ENCODE measurements around the gene C1orf35. TPM values are rescaled to one million over a fixed set of nuclear protein-coding genes. Genes with fewer than 3 reads are reported as not detected.

Gene C1orf35
- total and polyA plus RNA-seq, 2 of the 4 experiments (the other 2 are of a cell fraction) = 4.3 to 13.0 TPM

DNA sequence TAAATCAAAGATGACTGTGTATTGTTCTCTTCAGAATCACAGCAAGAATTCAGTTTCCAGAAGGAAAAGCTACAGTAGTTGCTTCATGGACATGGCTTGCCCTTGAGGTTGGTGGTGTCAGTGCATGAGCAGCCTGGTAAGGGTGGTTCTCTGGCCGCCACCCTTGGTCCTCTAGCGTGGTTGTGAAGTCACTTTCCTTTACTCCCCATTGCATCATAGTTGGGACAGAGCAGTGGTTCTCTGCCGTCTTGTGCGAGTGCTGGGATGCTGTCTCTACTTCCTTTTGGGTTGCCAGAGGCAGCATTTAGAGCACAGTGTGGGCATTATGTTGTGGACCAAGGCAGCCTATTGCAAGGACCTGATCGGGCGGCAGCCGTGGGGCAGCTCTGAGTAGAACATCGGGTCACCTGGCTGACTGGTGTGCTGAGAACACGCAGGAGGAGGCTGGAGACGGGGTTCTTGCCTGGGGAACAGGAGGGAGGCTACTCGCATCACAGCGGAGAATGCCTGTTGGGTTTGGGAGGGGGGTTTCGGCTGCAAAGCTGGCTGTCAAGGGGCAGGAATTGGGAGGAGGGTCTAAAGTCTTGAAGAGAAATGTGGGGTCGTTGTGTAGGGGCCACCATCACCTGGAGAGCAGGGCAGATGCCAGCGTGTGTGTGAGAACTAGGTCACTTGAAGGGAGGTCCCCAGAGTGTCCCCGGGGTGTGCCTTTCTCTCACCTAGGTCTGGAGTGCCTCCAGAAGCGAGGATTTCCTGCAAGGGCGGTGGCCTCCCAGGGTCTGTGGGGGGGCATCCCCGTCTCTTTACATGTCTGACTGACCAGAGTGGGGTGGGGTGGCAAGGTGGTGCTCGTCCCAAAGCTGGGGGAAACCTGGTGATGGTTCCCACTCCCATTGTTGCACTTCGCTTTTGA is 14.3 kb downstream of the C1orf35 start:
- no TSS peak for BruUV-seq (replicated peaks)
- no peak overlapping the region for H4K91ac ChIP-seq (ENCODE audit: insufficient read depth, low read depth, low read length)
- intact Hi-C loops (cut with micrococcal nuclease) (loop anchor here (10.0 kb wide), 1 partner anchor 604 kb away; no protein-coding TSS in a partner anchor), dilution Hi-C loops (cut with HindIII; ENCODE audit: low sequenced_read_pairs, unreplicated experiment) (no loop called here), in situ Hi-C loops (cut with MboI; ENCODE audit: low sequenced_read_pairs) (loop anchor here (10.0 kb wide), 1 partner anchor 324 kb away; no protein-coding TSS in a partner anchor)
- no peak overlapping the region for H3K4ac ChIP-seq (ENCODE audit: low read depth, low read length)
- H2BK20ac ChIP-seq (ENCODE audit: low read depth, low read length) = no peak overlapping the region
- TF ChIP-seq CEBPB (IDR thresholded peaks at IDR 0.05; ENCODE audit: low read depth, low read length) (peak; percentile 76), MAZ (IDR thresholded peaks at IDR 0.05; ENCODE audit: borderline replicate concordance, low read depth, low read length) (no peak)
- TF ChIP-seq, protein P1, sequence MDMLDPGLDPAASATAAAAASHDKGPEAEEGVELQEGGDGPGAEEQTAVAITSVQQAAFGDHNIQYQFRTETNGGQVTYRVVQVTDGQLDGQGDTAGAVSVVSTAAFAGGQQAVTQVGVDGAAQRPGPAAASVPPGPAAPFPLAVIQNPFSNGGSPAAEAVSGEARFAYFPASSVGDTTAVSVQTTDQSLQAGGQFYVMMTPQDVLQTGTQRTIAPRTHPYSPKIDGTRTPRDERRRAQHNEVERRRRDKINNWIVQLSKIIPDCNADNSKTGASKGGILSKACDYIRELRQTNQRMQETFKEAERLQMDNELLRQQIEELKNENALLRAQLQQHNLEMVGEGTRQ (IDR thresholded peaks at IDR 0.05; ENCODE audit: low read depth, low read length) = no peak
- H2AK5ac ChIP-seq (ENCODE audit: low read depth, low read length) = no peak overlapping the region
- H4K5ac ChIP-seq (ENCODE audit: low read depth, low read length) = no peak overlapping the region
- no peak overlapping the region for H3K9ac ChIP-seq (ENCODE audit: low read depth, low read length)
- no peak overlapping the region for H2BK15ac ChIP-seq (ENCODE audit: low read depth, low read length)
- peaks cover 39% of the 10 kb centered on the region for H3K4me1 ChIP-seq (ENCODE audit: control insufficient read depth, insufficient read depth, low read length)
- H2BK120ac ChIP-seq (ENCODE audit: low read depth, low read length) = no peak overlapping the region
- H2AK9ac ChIP-seq (replicated peaks; ENCODE audit: low read depth, low read length, poor library complexity) = no peak overlapping the region
- H3K23ac ChIP-seq (ENCODE audit: low read depth, low read length) = no peak overlapping the region
- DNase-seq (no peak), ATAC-seq (ENCODE audit: low read depth) (no peak)
- H3K4me3 ChIP-seq (ENCODE audit: insufficient read depth, low read depth, low read length) = no peak overlapping the region
- H2AFZ ChIP-seq (replicated peaks; ENCODE audit: low read length, poor library complexity) = no peak overlapping the region
- peaks cover under 1% of the 10 kb centered on the region; the same call in 1 of the 2 replicates for H3K9me3 ChIP-seq (ENCODE audit: control insufficient read depth, insufficient read depth, low read length)
- H3K9me1 ChIP-seq (ENCODE audit: insufficient read depth, low read length) = peaks cover 48% of the 10 kb centered on the region
- H3K4me2 ChIP-seq (ENCODE audit: low read depth, low read length) = no peak overlapping the region
- no peak overlapping the region for H3K27ac ChIP-seq (ENCODE audit: insufficient read depth, low read length)
- no peaks in the 10 kb centered on the region for H3K27me3 ChIP-seq (ENCODE audit: control insufficient read depth, insufficient read depth, low read length)
- H3K56ac ChIP-seq (ENCODE audit: extremely low read depth, insufficient read depth, low read length) = no peak overlapping the region
- H3K36me3 ChIP-seq (ENCODE audit: control insufficient read depth, insufficient read depth, low read length) = peaks cover 23% of the 10 kb centered on the region
- H3K18ac ChIP-seq (ENCODE audit: low read depth, low read length) = no peak overlapping the region
- peaks cover 100% of the 10 kb centered on the region for H4K20me1 ChIP-seq (ENCODE audit: insufficient read depth, low read length)
- H3K14ac ChIP-seq (replicated peaks; ENCODE audit: low read depth, low read length) = no peak overlapping the region
- ChIA-PET POLR2A (ENCODE audit: unreplicated experiment) (no interaction called here), CTCF (no interaction called here)
- no peak overlapping the region for H4K8ac ChIP-seq (ENCODE audit: low read depth in 2 of 2, low read length in 2 of 2)
- 100% methylated on average over 6 of the region's 21 CpGs; no CpG with 5 or more reads in 1 of the 2 experiments for WGBS, 2 experiments (ENCODE audit: extremely low coverage in 2 of 2, insufficient read length in 1 of 2)
- H3K79me1 ChIP-seq (ENCODE audit: low read depth in 1 of 2, low read length in 2 of 2) = peaks cover 0 to 48% of the 10 kb centered on the region in 2 experiments; a peak in 1 of 4 replicates
- H2BK5ac ChIP-seq (ENCODE audit: low read depth, low read length, poor library complexity, severe bottlenecking) = no peak overlapping the region

Data from IMR-90 (cell line).